AG08396 (cell line): ENCODE results near the gene FCHSD1.

Experiments
- DNase-seq: peaks from one replicate; pipeline ENCODE4 v3.0.0; 2012; ENCODE audit warnings: low spot score, mixed read lengths

Gene FCHSD1

DNA sequence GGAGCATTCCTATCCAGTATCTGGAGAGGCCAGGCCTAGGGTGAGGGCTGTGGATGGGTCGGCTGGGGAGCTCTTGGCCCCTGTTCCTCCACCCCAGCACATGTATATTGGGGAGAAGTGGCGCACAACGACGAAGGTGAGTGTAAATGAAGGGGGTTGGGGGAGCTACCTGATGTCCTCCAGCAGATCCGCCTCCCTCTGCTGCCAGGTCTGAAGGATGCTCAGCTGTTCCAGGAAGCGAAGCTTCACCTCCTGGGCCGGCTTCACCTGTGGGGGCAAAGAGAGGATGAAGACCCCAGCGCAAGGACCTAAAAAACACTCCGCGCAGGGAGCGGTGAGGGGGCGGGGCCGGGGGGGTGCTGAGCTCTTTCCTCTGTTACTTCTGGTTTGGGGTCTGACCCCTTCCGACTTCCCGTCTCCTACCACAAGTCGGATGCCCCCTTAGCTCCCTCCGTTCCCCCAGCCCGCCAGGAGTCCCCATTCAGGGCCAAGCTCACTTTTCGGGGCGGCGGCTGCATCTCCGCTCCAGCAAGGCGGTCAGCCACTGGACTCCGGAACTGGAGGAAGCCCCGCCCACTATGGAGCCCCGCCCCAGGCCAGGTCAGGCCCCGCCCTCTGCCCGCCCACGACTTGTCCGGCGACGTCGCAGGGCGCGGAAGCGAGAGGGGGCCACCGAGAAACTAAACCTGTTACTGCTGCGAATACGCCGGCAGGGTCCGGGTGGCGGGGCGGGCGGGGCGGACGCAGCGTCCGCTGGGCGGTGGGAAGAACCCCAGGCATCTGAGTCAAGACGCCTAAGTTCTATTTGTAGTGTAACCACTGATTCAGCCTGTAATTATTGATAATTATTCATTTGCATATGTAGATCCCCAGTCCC is at the start of gene FCHSD1:
TSS of gene FCHSD1 (minus strand) at position 568 of the 877 bp plus-strand sequence. CDS start at position 518, 50 bp downstream.
- peak; percentile 98 for DNase-seq

DNA sequence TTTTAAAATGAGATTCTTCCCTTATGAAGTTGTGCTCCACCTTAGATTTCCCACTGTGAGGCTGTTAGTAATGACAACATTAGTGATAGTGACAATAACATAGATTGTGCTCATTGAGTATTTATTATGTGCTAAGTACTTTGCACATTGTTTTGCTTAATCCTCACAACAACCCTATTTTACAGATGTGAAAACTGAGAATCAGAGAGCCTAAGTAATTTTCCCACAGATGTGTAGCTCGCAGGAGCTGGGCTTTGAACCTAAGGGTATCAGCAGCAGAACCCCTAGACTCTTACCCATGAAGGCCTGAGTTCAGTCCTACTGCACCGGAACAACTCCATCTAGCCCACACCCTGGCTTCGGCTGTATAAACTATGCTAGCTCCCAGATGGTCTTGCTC is 46.4 kb upstream of the FCHSD1 start:
- DNase-seq, result no peak

DNA sequence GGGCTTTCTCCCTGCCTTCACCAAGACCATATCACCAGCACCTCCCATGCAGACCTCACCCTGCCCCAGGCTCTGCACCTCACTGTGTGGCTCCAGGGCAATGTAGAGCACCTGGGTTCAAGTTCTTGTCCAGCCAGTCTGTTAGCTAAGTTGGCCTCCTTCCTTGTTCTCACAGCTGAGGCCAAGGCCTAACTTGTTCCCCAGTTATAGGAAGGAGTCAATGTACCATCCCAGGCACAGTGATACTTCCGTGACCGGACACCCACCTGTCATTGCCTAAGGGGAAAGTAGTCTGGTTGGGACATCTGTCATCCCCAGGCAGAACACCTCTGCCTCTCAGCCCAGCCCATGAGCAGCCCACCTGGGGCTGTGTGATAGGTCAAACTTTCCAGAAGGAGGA is 45.2 kb upstream of the FCHSD1 start:
- DNase-seq, result no peak

DNA sequence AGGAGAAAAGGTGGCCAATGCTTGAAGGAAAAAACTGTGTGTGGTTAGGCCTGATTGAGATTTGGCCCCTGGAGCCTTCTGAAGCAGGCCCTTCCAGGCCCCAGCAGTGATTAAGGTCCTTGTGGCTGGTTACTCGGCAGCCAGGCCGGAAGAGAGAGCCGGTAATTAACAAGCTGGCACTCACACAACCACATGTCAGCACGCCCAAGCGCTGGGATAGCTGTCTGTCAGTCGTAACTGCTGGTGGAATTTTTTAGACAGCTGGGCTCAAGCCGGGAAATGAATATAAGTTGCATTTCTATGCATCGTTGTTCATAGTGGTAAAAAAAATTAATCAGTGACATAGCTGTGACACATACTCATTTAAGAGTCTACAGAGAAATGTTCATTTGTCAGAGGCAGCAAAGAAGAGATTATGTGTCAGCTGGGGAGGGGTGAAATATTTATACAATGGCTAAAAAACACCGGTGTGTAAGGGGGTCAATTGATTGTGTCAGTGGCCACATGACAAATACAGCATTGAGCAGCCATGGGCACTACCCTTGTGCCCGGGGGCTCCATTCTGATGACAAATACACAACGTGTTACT is 44.5 kb upstream of the FCHSD1 start:
- no peak for DNase-seq

DNA sequence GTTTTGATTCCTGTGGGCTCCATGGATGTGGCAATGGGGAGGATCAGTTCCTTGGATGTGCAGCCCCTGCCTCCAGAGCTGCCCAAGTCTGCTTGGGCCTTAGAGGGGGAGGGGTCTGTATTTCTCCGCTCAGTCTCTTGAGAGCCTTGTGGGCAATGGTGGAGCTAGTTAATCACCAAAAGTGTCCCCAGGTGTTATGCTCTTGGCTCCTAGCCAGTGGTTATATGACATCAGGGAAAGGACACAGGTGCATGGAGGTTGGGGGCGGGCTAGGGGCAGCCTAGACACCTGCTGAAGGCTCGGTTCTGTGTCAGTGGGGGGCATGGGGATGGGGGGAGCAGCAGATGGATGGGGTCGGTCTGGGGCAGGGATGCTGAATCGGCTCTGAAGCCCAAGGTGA is 43.3 kb upstream of the FCHSD1 start:
- no peak for DNase-seq

DNA sequence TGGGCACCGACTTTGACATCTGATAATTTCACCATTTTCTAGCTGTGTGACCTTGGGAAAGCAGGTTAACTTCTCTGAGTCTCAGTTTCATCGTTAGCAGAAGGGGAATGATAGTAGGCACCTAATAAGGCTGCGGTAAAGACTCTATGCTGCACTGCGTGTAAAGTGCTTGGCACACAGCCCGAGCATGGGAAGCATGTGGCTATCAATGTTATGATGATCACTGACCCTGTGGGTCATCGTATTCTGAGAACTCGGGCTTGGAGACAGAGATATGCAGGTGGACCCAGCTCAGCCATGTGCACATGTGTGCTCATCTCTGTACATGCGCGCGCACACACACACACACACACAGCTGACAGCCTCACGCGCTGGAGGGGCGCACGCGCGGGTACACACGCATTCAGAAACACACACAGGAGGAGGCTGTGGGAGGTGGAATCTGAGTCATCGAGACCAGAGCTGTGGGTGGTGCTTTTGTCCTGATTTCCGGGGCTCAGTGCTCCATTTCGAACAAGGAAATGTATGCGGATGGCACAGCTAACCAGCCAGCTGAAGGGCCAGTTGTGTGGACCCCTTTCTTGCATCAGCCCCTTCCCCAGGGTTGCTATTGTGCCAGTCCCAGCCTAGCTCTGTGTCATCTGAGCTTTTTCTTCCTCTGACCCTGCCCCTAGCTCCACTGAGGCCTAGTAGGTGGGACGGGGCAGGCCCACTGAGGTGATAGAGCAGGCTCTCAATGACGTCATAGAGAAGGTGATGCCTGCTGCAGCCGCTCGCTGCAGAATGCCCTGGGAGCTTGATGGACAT is 41.9 kb upstream of the FCHSD1 start:
- no peak for DNase-seq

DNA sequence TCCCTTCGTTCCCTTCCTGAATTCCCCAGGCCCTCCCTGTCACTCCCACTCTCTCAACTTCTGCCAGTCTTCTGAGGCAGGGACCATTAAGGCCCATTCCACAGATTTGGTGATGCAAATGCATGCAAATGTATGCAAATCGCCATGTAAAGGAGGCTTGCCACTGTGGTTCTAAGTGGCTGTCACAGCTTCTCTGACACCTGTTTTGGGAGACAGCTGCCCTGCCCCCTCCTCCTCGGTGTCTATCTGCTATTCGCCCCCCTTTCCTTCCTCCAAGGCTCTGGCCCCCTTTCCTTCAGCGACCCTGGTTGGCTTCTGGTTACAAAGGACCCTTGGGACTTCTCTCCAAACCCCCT is 41.3 kb upstream of the FCHSD1 start:
- no peak for DNase-seq

DNA sequence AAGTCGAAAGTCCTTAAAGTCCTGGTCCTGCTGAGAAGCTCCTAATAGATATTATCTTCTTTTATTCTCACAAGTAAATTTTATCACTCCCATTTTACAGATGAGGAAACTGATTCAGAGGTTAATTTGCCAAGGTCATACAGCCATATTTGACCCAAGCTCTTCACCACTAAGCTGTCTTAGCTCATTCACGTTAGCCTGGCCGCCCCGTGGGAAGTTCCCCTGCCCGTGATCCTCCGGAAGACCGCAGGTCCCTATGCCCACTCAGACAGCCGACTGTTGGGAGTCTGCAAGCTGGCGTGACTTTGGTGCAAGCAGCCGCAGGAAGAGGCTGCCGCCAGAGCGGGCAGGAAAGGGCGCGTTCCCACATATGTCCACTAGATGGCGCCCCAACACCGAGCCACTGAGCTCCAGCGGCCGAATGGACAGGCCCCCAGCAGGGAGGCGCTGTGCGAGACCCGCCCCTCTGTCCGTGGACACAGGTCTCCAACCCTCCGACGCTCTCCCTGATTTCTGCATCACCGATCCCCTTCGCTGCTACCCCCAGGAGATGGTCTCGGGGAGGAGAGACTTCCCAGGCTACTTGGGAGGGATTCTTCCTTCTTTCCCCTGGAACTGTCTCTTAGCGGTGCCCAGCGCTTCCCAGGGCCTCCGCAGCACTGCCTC is 40.8 kb upstream of the FCHSD1 start:
- peak; percentile 90 for DNase-seq

DNA sequence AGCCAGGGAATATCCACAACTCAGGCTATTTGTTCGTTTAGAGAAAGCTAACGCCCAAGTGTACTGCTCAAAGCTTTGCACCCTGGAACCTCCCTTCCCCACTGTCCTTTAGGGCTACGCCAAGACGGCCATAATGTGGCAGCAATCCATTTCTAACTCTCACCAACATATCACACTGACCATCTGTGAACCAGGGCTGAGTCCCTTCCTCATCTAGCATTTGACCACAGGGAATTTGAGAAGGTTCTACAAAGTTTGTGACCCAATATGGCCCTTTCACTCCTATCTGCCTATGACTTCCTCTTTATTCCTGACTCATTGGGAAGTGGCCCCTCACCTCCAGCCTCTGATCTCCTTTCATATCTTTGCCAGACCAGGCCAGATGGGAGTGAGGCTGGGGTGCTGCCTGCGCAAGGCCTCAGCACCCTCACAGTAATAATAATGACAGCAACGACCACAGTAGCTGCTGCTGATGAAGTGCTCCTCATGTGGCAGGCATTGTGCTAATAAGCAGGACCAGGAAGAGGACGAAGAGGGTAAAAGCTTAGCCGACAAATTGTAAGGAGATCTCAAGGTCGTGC is 40.2 kb upstream of the FCHSD1 start:
- no peak for DNase-seq

DNA sequence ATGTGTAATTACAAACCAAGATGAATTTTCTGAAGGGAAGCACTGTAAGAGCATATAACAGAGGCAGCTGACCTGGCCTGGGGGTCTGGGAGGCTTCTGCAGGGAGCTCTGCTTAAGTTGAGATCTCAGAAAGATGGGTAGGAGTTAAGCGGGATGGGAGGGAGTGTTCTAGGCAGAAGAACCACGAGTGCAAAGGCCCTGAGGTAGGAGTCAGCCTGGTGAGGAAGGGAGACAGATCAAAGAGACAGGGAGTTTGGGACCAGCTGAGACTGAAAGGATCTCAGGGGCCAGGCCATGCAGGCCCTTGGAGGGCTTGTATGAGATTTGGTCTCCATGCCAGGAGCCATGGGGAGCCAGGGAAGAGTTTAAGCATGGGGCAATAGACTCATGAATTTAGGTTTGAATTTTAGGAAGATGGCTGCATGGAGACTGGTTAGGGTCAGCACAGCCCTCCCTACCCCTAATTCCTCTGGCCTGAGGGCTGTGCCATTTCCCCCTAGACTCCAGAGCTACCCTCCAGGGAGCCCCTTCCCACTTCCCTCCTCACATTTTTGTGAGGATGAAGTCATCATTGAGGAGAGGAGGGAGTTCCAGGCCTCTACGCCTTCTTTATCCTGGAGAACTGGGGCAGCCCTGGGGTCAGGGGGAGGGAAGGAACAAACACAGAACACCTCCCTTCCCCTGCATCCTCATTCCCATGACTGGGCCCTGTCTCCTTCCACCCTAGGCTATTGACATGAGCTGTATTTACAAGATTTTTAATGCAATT is 35.6 kb upstream of the FCHSD1 start:
- DNase-seq, result no peak

DNA sequence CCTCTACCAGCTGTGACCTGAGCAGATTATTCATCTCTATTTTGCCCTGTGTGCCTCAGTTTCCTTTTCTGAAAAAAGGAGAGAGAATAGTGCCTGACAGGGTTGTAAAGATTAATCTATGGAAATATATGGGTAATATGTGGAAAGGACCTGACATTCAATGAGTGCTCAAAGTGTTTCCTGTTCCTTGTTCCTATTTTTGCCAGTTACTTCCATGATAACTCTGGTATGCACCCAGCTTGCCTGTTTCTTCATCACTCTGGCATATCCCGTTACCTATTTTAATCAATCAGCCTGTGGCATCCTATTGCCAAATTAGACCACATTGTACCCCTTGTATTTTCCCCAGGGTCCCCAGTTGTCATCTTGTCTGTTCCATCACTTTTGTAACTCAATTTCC is 34.4 kb upstream of the FCHSD1 start:
- DNase-seq, result no peak

DNA sequence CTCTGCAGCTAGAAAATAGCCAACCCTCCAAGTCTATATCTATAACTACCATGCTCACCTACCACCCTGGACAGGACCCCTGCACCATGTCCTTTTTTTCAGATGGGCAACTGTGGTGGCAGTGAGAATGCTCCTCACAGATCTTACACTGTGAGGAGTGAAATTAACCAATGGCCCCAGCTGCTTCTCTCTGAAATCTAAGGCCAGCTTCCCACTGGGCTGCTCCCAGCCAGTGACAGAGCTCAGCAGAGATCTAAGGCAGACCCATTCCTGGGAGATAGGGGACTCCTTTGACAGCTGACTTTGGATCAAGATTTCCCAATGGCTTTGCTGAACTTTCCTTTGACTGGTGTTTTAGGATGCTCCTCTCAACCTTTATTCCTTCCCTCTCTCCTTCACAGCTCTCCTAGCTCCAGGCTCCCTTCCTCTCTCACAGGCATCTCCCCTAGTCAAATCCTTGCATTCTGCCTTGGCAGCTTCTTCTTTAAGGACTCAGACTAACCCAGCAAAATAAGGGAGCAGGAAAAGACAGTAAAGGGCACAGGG is 32.5 kb upstream of the FCHSD1 start:
- DNase-seq, result no peak

DNA sequence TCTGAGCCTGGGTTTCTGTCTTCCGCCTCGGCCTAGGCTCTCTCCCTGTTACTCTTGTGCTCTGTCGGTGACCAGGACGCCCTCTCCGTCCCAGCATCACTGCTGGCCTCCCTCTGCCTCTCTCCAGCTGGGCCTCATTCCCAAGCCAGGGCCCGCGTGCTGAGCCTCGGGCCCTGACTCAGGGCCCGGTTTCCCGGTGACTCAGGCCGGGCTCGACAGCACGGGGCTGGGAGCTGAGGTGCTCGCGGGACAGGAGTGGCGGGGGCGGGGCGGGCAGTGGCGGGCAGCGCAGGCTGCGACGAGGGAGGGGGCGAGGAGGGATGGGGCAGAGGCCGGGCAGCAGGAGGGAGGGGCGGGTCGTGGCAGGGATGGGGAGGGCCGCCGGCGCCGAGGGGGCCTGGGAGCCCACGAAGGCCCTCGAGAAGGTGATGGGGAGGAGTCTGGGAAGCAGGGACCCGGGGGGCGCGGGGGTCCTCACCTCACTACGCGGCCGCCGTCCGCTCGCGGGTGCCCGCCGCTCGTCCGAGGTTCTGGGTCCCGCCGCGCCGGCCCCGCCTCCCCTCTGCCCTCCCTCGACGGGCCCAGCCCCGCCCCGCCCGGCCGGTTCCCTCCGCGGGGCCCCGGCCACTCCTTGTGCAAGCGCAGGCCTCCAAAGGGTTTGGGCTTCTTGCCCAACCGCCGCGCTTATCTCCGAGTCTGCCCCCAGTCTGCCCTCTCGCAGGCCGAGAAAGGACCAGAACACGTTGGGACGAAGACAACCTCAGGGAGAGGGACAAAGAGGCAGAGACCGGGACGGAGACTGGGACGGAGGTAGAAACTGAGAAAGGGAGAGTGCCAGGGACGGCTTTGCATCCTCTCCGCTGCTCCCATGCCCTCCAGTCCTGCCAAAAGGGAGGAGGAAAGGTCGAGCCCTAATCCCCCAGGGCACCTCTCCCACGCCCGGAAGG is 30.8 kb upstream of the FCHSD1 start, which contains the start of gene ARAP3:
TSS of gene ARAP3 (minus strand) at position 536 of the 947 bp plus-strand sequence. CDS start 1,744 bp downstream, outside the sequence.
- DNase-seq, result peak; percentile 93

DNA sequence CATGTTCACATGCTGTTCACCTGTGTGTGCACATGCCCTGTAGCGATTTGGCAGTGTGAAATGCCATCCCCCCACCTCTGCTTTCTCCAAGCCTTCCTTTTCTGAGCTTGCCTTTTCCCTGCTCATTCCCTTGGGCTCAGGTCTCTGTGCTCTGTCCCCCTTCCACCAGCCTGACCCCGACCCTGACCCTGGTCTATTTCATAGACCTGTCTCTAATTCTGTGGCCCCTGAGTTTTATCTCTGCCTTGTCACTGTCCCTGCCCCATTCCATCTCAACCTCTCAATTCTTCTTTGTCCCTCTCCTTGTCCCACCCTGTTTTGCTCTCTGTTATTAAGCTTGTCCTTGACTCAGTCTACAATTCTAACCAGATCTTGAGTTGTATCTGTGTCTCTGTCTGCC is 30.1 kb upstream of the FCHSD1 start:
- DNase-seq, result no peak

DNA sequence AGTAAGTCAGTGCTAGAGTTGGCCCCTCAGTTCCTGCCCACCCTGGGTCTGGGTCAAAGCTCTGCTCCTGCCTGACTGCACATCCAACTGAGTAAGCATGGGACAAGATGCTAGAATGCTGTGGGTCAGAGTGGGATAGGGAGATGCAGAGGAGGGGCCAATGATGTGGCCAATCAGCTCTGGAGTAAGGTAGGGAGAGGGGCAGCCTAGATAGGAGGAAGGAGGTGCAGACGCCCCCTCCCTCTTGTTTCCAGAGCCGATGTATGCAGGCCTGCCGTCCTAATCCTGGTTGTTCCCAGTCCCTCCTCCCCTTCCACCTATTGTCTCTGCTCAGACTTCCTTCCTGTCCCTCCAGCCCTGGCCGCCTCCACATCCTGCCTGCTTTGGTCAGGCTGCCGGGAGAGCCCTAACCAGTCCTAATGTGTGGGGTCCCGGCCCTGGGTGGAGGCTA is 29.6 kb upstream of the FCHSD1 start:
- DNase-seq, result no peak

DNA sequence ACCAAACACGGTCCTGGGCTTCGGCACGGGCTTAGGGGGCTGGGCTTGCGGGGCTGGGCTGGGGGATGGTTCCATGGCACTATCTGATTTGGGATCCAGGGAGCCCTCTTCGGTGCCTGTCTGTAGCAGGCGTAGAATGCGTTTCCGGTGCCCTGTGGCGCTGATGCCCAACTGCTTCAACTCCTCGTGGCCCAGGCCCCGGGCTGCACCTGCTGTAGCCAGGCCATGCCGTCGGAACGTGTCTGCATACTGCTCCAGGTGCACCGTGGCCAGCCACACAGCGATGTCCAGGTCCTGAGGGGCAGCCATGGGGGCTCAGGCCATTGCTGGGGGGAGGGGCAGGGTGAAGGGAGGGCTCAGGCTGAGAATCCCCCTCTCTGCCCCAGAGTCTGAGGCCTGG is 29.0 kb upstream of the FCHSD1 start:
- DNase-seq, result no peak

DNA sequence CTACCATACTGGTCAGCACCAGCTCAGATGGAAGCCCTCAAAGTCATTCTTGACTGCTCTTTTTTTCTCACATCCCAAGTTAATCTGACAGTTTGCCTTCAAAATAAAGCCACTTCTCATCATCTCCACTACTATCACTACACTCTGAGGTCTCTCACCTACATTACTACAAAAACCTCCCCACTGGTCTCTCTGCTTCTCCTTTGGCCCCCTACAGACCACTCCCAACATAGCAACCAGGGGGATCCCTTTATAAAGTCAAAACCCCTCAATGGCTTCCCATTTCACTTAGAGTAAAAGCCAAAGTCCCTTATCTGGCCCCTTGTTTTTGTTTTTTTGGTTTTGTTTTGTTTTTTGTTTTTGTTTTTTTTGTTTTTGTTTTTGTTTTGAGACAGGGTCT is 26.2 kb upstream of the FCHSD1 start:
- DNase-seq, result no peak

DNA sequence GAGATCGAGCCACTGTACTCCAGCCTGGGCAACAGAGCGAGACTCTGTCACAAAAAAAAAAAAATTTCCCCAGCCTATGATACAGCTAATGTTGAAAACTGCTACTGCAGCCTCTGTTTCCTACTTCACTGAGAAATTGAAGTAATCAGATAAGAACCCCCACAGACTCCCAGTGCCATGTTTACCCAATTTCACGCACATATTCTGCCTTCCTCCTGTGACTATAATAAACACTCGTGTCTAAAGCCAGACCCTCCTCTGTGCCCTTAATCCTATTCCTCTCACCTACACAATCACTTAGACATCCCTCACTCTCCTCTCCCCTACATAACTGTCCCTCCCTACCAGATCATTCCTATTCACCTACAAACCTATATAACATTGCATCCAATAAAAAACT is 24.5 kb upstream of the FCHSD1 start:
- no peak for DNase-seq

DNA sequence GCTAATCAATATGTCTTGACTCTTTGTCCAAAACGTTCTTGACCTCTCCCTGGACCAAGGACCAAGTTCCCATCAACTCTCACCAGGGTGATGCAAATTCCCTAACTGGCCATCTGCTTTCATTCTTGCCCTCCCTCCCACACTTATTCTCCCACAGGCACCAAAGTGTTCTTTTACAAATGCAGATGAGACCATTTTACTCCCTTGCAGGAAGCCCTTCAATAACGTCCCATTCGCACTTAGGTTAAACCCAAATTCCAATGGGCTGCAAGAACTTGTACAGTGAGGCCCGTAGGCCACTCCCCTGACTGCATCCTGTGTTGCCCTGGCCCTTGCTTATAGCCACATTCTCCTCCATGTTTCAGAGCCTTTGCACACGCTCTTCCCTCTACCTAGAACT is 23.5 kb upstream of the FCHSD1 start:
- no peak for DNase-seq
